ENCODE data around the gene MYT1. TPM values are rescaled to one million over a fixed set of nuclear protein-coding genes. Genes with fewer than 3 reads are reported as not detected.
"Not testable (repeated sequence)": the region's sequence is repeated elsewhere in the genome, so short reads cannot be mapped to it uniquely, and the experiment has no call there.

Gene MYT1
- total RNA-seq, 3 donors from 2014 or later = 0.12 to 0.76 (median 0.14) TPM

GRCh38 chr20:64130271-64130670, 34.0 kb upstream of the MYT1 start:
- DNase-seq (no peak), ATAC-seq (no peak)
- Histone ChIP-seq H3K4me3 (no peak overlapping the region), H3K9me3 (no peaks in the 10 kb centered on the region), H3K4me1 (ENCODE audit: low read depth) (no peaks in the 10 kb centered on the region), H3K36me3 (ENCODE audit: low read depth) (no peaks in the 10 kb centered on the region)
- intact Hi-C loops (cut with DNase I, micrococcal nuclease) = no loop called here
- no peak for TF ChIP-seq CTCF (IDR thresholded peaks at IDR 0.05)

GRCh38 chr20:64130876-64131275, 33.4 kb upstream of the MYT1 start:
- Histone ChIP-seq H3K9me3 (no peaks in the 10 kb centered on the region), H3K4me1 (ENCODE audit: low read depth) (no peaks in the 10 kb centered on the region), H3K4me3 (no peak overlapping the region), H3K36me3 (ENCODE audit: low read depth) (no peaks in the 10 kb centered on the region)
- DNase-seq (no peak), ATAC-seq (no peak)
- TF ChIP-seq CTCF (IDR thresholded peaks at IDR 0.05) = no peak
- intact Hi-C loops (cut with DNase I, micrococcal nuclease) = no loop called here

GRCh38 chr20:64131406-64131805, 32.8 kb upstream of the MYT1 start:
- Histone ChIP-seq H3K36me3 (ENCODE audit: low read depth) (no peaks in the 10 kb centered on the region), H3K4me3 (no peak overlapping the region), H3K9me3 (no peaks in the 10 kb centered on the region), H3K4me1 (ENCODE audit: low read depth) (no peaks in the 10 kb centered on the region)
- ATAC-seq (peak; percentile 22), DNase-seq (no peak)
- intact Hi-C loops (cut with DNase I, micrococcal nuclease) = no loop called here
- no peak for TF ChIP-seq CTCF (IDR thresholded peaks at IDR 0.05)

GRCh38 chr20:64133951-64134407, 30.3 kb upstream of the MYT1 start:
- Histone ChIP-seq H3K4me3 (no peak overlapping the region), H3K9me3 (no peaks in the 10 kb centered on the region), H3K36me3 (ENCODE audit: low read depth) (no peaks in the 10 kb centered on the region), H3K4me1 (ENCODE audit: low read depth) (no peaks in the 10 kb centered on the region)
- intact Hi-C loops (cut with DNase I, micrococcal nuclease) = no loop called here
- DNase-seq = no peak
- TF ChIP-seq CTCF (IDR thresholded peaks at IDR 0.05) = no peak
- ATAC-seq = no peak

- DNase-seq; H3K4me3 ChIP-seq; H3K9me3 ChIP-seq; H3K36me3 ChIP-seq (ENCODE audit: low read depth); ATAC-seq; intact Hi-C loops (cut with DNase I, micrococcal nuclease); H3K4me1 ChIP-seq (ENCODE audit: low read depth): not testable (repeated sequence)
These were observed 29.5 kb upstream of the MYT1 start for GRCh38 chr20:64134744-64135143.

- ATAC-seq (no peak), DNase-seq (no peak)
- Histone ChIP-seq H3K4me3 (no peak overlapping the region), H3K9me3 (no peaks in the 10 kb centered on the region), H3K4me1 (ENCODE audit: low read depth) (no peaks in the 10 kb centered on the region), H3K36me3 (ENCODE audit: low read depth) (no peaks in the 10 kb centered on the region)
- no peak for TF ChIP-seq CTCF (IDR thresholded peaks at IDR 0.05)
- intact Hi-C loops (cut with DNase I, micrococcal nuclease) = no loop called here
These were observed 28.1 kb upstream of the MYT1 start for GRCh38 chr20:64136004-64136710.
